Erythroblast (primary cell): ENCODE results near the gene PSMB5.

Source experiments
- GATA1 ChIP-seq: IDR thresholded peaks from 2 replicates; pipeline ENCODE4 v1.6.1; 2011; ENCODE audit warnings: low read depth, mild to moderate bottlenecking, control low read depth, low read length, moderate library complexity
- POLR2A ChIP-seq: IDR thresholded peaks from 2 replicates; pipeline ENCODE4 v1.6.1; 2011; ENCODE audit warnings: mild to moderate bottlenecking, low read length

- TF ChIP-seq POLR2A = no peak
- TF ChIP-seq GATA1 = no peak
Observed at GRCh38 chr14:23015618-23016017, 19.1 kb downstream of the PSMB5 start.
